Cardiac fibroblast (primary cell): Measurements from ENCODE around the gene ACKR3.

ENCODE experiments used
- DNase-seq, 2 donors: peaks; one replicate each; pipeline versions ENCODE4 v3.0.0 to v3.0.0-alpha.2; 2010; ENCODE audit warnings: low read depth in 2 of 2
- H3K4me3 ChIP-seq, 2 donors: replicated peaks in 1 of 2; 1 replicate in 1 of 2; 2 replicates in 1 of 2; pipeline ENCODE4 v1.5.1; 2011; ENCODE audit warnings: low read depth in 2 of 2, low read length in 2 of 2, mild to moderate bottlenecking in 2 of 2, moderate library complexity in 1 of 2
- TF ChIP-seq, protein P1 (sequence below): IDR thresholded peaks from one replicate; pipeline ENCODE4 v1.5.1; 2011; ENCODE audit warnings: low read depth, mild to moderate bottlenecking, low read length, inconsistent platforms

The ACKR3 gene

GRCh38 chr2:236573066-236573929, 3.7 kb downstream of the ACKR3 start:
- no peak for DNase-seq
- no peak overlapping the region for H3K4me3 ChIP-seq
- TF ChIP-seq, protein P1, sequence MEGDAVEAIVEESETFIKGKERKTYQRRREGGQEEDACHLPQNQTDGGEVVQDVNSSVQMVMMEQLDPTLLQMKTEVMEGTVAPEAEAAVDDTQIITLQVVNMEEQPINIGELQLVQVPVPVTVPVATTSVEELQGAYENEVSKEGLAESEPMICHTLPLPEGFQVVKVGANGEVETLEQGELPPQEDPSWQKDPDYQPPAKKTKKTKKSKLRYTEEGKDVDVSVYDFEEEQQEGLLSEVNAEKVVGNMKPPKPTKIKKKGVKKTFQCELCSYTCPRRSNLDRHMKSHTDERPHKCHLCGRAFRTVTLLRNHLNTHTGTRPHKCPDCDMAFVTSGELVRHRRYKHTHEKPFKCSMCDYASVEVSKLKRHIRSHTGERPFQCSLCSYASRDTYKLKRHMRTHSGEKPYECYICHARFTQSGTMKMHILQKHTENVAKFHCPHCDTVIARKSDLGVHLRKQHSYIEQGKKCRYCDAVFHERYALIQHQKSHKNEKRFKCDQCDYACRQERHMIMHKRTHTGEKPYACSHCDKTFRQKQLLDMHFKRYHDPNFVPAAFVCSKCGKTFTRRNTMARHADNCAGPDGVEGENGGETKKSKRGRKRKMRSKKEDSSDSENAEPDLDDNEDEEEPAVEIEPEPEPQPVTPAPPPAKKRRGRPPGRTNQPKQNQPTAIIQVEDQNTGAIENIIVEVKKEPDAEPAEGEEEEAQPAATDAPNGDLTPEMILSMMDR, result no peak

GRCh38 chr2:236574000-236574399, 4.4 kb downstream of the ACKR3 start:
- no peak overlapping the region for H3K4me3 ChIP-seq
- DNase-seq, result no peak
- TF ChIP-seq, protein P1, result no peak

DNA sequence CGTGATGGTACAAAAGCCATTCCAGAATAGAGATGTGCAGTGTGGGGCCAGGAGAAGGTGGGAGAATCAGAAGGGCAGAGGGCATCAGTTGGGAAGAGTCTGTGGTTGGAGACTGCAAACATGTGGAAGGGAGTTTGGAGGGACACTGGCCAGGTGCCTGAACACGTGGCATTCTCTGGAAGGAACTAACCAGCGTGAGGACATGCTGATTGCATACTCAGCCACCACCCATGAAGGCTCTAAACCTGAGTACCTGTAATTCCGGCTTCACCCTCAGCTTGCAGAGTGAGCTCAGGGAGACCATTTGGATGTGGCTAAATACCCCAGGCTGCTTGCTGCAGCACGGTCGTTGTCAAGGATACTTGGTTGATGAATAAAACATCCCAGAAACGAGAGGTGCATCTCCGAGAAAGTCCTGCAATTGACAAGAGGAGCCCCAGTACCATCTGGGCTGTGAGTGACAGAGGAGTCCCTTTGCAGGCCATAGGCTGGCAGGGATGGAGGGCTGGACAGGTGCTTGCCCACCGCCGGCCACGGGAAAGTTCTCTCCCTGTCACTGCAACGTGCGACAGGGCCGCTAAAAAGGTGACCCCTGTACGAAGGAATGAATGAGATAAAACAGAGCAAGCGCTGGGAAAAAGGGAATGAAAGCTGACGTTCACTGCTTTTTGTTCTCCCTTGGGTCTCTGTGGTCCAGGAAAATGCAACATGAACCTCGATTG, 5.0 kb downstream of the ACKR3 start:
- DNase-seq, result no peak
- H3K4me3 ChIP-seq, result no peak overlapping the region
- TF ChIP-seq, protein P1, result no peak

- DNase-seq, result no peak
- H3K4me3 ChIP-seq, result no peak overlapping the region
- TF ChIP-seq, protein P1, result no peak
Measured at GRCh38 chr2:236575510-236575909, 5.9 kb downstream of the ACKR3 start.

- no peak for DNase-seq
- H3K4me3 ChIP-seq, result no peak overlapping the region
- TF ChIP-seq, protein P1, result no peak
Measured at GRCh38 chr2:236576087-236576486, 6.5 kb downstream of the ACKR3 start.

DNA sequence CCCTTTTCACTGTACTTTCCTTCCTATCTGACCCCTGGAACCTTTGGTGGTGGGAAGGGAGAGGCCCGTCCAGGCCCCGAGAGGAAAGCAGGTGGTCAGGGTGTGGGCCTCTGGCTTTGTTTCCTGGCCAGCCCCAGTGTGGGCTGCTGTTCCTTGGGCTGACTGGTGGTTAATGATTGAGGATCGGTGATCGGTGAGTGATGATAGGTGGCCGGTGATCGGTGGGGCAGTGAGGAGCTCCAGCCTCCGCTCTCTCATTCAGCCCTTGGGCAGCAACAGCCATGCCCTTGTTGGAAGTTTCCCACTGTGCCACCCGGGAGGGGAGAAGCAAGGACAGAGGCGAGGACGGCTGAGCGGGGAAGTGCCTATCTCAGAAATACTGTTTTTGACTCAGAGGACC, 7.3 kb downstream of the ACKR3 start:
- TF ChIP-seq, protein P1, result no peak
- H3K4me3 ChIP-seq, result no peak overlapping the region
- no peak for DNase-seq
